Islet precursor cell (in vitro differentiated cells): ENCODE measurements around the gene CHST9.

Source experiments
- DNase-seq: peaks from one replicate; pipeline ENCODE4 v3.0.0-alpha.2; 2018

Gene CHST9

GRCh38 chr18:27081701-27082100, 103.4 kb downstream of the CHST9 start:
- no peak for DNase-seq

GRCh38 chr18:27075828-27076227, 109.3 kb downstream of the CHST9 start:
- DNase-seq, result no peak

GRCh38 chr18:27073404-27073830, 111.7 kb downstream of the CHST9 start:
- no peak for DNase-seq

- no peak for DNase-seq
These were observed 120.4 kb downstream of the CHST9 start for GRCh38 chr18:27064673-27065072.

GRCh38 chr18:27062802-27063201, 122.3 kb downstream of the CHST9 start:
- peak; percentile 71 for DNase-seq

GRCh38 chr18:27061488-27062095, 123.5 kb downstream of the CHST9 start:
- no peak for DNase-seq

GRCh38 chr18:27057519-27058234, 127.4 kb downstream of the CHST9 start:
- DNase-seq, result no peak

- no peak for DNase-seq
These were observed 130.2 kb downstream of the CHST9 start for GRCh38 chr18:27054926-27055325.

- no peak for DNase-seq
These were observed 135.1 kb downstream of the CHST9 start for GRCh38 chr18:27049969-27050368.

- no peak for DNase-seq
These were observed 139.8 kb downstream of the CHST9 start for GRCh38 chr18:27045342-27045741.

GRCh38 chr18:27042177-27042576, 142.9 kb downstream of the CHST9 start:
- DNase-seq, result no peak

- no peak for DNase-seq
These were observed 144.3 kb downstream of the CHST9 start for GRCh38 chr18:27040796-27041195.

- no peak for DNase-seq
These were observed 151.4 kb downstream of the CHST9 start for GRCh38 chr18:27033722-27034121.

- DNase-seq, result no peak
These were observed 154.7 kb downstream of the CHST9 start for GRCh38 chr18:27030421-27030820.

GRCh38 chr18:27022477-27022876, 162.6 kb downstream of the CHST9 start:
- DNase-seq, result no peak

GRCh38 chr18:27017901-27018500, 167.1 kb downstream of the CHST9 start:
- no peak for DNase-seq

GRCh38 chr18:27014841-27015240, 170.3 kb downstream of the CHST9 start:
- no peak for DNase-seq

- no peak for DNase-seq
These were observed 174.3 kb downstream of the CHST9 start for GRCh38 chr18:27010784-27011183.

GRCh38 chr18:27009293-27009692, 175.8 kb downstream of the CHST9 start:
- DNase-seq, result no peak

- no peak for DNase-seq
These were observed 176.5 kb downstream of the CHST9 start for GRCh38 chr18:27008575-27008974.

- DNase-seq, result no peak
These were observed 177.2 kb downstream of the CHST9 start for GRCh38 chr18:27007880-27008279.

- no peak for DNase-seq
These were observed 179.5 kb downstream of the CHST9 start for GRCh38 chr18:27005589-27005988.

- no peak for DNase-seq
These were observed 180.9 kb downstream of the CHST9 start for GRCh38 chr18:27004056-27004829.

GRCh38 chr18:26999797-27000196, 185.3 kb downstream of the CHST9 start:
- no peak for DNase-seq
